Activated CD8-positive, alpha-beta memory T cell treated with anti-CD3 and anti-CD28 coated beads, Interleukin-2, amount 10 ng/mL, durations not matched to agents 7 days and 5 days (primary cell): ENCODE data around the gene CCDC51. TPM values are rescaled to one million over a fixed set of nuclear protein-coding genes. Genes with fewer than 3 reads are reported as not detected.
"Not testable (repeated sequence)": the region's sequence is repeated elsewhere in the genome, so short reads cannot be mapped to it uniquely, and the experiment has no call there.

ENCODE experiments used
- ATAC-seq: fragments of 150-1000 bp; cut with Tn5 transposase; one replicate; pipeline ENCODE4 v1.10.0; 2021; ENCODE audit warnings: moderate library complexity
- CTCF ChIA-PET: fragments of 350-600 bp; sonication (Branson Sonifier 250); formaldehyde crosslinking; loops from one replicate; lab custom pipeline; 2021; ENCODE audit warnings: antibody characterized with exemption; lab: Charles Lee
- DNase-seq: peaks from one replicate; pipeline ENCODE4 v3.0.0-alpha.2; 2020
- H3K27ac Mint-ChIP-seq: one replicate; pipeline ENCODE4 v1.8.0; 2021; ENCODE audit warnings: mild to moderate bottlenecking, mixed read lengths
- H3K27me3 Mint-ChIP-seq: one replicate; pipeline ENCODE4 v1.8.0; 2021; ENCODE audit warnings: mixed read lengths
- H3K36me3 Mint-ChIP-seq: one replicate; pipeline ENCODE4 v1.8.0; 2021; ENCODE audit warnings: mild to moderate bottlenecking, mixed read lengths
- H3K4me1 Mint-ChIP-seq: one replicate; pipeline ENCODE4 v1.8.0; 2021; ENCODE audit warnings: mixed read lengths
- H3K4me3 Mint-ChIP-seq: one replicate; pipeline ENCODE4 v1.8.0; 2021; ENCODE audit warnings: mild to moderate bottlenecking, moderate library complexity, mixed read lengths
- H3K9me3 Mint-ChIP-seq: one replicate; pipeline ENCODE4 v1.8.0; 2022; ENCODE audit warnings: low read depth, mixed read lengths
- total RNA-seq, 2 experiments: library from RNA; stranded (reverse); gene quantifications; one replicate each; pipeline ENCODE4 v1.2.3, GENCODE V29; 2021

The CCDC51 gene
- total RNA-seq, 2 experiments from 2014 or later: 18.4 to 21.9 TPM

DNA sequence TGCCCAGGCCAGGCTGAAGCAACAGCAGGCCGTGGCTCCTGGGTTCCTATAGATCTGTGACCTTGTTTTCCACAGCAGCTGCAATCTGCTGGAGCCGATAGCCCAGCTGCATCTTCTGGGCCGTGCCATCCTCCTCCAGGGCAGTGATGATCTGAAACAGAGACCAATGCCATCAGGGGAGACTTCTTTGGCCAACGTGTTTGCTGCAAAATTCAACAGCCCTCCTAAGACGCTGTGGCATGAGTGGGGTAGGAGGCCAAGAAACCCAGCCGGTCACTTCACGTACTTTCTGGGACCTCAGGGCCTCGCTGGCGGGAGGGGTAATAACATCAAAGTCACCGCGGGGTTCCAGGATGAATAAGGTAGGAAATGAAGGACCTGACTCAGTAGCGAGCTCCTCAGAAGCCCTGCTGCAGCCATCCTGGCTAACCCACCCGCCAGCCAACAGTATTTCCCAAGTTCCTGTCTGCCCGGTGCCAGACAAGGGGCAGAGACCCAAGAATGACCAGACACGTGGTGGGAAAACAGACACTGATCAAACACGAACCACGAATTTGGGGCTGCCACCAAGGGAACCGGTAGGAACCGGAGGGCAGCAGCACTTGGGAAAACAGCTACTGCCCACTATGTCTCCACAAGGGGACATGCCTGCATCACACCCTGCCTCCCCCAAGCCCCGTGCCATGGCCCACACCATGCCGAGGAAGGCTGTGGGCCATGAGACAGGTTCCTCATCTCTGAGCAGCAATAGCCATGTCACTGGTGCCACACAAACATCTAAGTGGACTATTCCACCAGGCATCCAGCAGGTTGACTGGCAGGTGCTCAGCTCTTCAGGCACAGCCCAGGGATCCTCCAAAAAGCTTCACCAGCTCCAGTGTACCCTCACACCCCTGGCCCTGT is 35.2 kb downstream of the CCDC51 start:
- CTCF ChIA-PET: interaction anchor here (4.3 to 6.0 kb wide), 2 partner anchors 31 to 143 kb away, joined by 34 to 78 read pairs; no protein-coding TSS in a partner anchor
- H3K4me3 Mint-ChIP-seq: no peak overlapping the region
- DNase-seq: peak; percentile 33
- ATAC-seq: no peak
- H3K27ac Mint-ChIP-seq: no peak overlapping the region
- H3K4me1 Mint-ChIP-seq: no peaks in the 10 kb centered on the region
- H3K27me3 Mint-ChIP-seq: peaks cover 2% of the 10 kb centered on the region
- H3K36me3 Mint-ChIP-seq: no peaks in the 10 kb centered on the region
- H3K9me3 Mint-ChIP-seq: no peaks in the 10 kb centered on the region

DNA sequence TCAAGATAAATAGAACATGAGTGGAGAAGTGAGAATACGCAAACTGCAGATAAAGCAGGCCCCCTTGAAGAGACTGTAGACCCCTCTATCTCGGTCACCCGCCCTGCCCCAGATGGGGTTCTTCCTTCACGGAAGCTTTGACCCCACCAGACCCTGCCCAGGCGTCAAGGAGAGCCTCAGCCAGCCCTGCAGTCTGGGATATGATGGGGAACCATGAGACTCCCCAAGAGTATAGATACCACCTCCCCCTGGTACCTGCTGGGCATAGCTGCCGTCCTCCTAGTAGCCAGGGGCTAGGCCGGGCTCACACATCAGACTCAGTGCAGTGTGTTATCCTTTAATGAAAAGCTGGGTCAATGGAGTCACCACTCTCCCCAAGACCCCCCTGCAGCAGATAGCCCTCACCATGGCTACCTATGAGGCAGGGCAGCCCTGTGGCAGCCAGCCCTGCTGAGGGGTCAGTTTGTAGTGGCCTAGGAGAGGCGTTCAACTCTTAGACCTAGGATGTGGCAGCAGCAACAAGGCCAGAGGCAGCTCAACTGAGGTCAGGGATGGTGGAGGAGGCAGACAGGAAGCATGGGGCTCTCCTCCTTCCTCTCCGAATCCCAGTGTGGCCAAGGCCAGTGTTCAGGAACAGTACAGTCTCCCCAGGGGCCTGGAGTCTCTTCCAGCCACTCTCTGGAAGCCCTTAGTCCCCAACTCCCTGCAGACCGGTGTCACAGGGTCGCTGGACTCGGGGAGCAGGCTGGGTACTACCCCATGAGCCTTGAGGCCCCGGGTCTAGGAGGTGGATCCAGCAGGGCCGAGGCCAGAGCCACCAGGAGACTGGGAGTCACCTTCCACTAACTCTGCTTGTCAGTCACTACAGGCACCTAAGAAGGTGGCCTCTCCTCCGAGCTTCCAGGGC is 36.1 kb downstream of the CCDC51 start:
- DNase-seq (peak; percentile 33), ATAC-seq (no peak)
- H3K27ac Mint-ChIP-seq: no peak overlapping the region
- peaks cover 4% of the 10 kb centered on the region for H3K27me3 Mint-ChIP-seq
- CTCF ChIA-PET: interaction anchor here (4.3 to 6.0 kb wide), 2 partner anchors 32 to 144 kb away, joined by 34 to 78 read pairs; no protein-coding TSS in a partner anchor
- H3K4me3 Mint-ChIP-seq: no peak overlapping the region
- H3K36me3 Mint-ChIP-seq: no peaks in the 10 kb centered on the region
- H3K9me3 Mint-ChIP-seq: no peaks in the 10 kb centered on the region
- no peaks in the 10 kb centered on the region for H3K4me1 Mint-ChIP-seq

DNA sequence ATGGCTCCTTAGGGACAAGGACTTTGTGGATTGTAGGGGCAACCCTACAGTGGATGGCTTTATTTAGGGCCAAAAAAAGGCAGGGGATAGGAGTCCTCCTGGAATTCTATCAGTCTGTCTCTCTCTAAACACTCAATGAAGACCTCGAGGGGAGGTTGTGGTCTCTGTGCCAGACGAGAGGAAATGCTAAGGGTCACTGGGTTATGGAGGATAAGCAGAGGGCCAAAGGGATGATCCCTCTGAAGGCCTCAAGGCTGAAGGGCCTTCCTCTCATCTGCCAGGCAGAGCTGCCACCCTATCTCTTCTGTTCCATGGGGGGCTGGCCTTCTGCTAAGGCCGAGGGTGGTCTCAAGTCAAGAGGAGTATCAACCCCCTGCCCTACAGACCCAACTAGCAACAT is 37.0 kb downstream of the CCDC51 start:
- H3K27ac Mint-ChIP-seq: no peak overlapping the region
- no peaks in the 10 kb centered on the region for H3K4me1 Mint-ChIP-seq
- CTCF ChIA-PET: interaction anchor here (4.3 to 6.0 kb wide), 3 partner anchors 33 to 145 kb away, joined by 34 to 78 read pairs (median 43); no protein-coding TSS in a partner anchor
- DNase-seq (no peak), ATAC-seq (no peak)
- H3K9me3 Mint-ChIP-seq: no peaks in the 10 kb centered on the region
- H3K36me3 Mint-ChIP-seq: no peaks in the 10 kb centered on the region
- peaks cover 4% of the 10 kb centered on the region for H3K27me3 Mint-ChIP-seq
- no peak overlapping the region for H3K4me3 Mint-ChIP-seq

DNA sequence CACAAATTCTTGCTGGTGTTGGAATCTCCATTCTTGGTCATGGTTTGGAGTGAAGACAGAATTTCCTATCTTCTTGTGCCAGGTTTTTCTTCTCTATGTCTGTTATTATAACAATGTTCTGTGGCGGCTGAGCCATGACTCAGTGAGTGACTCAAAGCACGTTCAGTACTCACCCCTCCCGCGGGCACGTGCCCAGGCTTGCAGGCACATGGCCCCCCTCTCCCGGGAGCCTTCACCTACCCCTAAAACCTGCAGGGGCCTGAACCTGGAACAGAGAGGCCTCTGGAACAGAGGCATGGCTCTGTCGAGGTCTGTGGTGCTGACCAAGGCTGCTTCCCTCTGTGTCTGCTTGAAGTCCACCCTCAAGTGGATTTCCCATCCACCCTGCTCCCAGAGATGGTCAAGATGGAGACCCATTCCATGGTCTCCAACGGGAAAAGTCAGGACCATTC is 37.6 kb downstream of the CCDC51 start:
- H3K4me1 Mint-ChIP-seq: no peaks in the 10 kb centered on the region
- DNase-seq (peak; percentile 31), ATAC-seq (no peak)
- H3K27ac Mint-ChIP-seq: no peak overlapping the region
- CTCF ChIA-PET: interaction anchor here (1.8 to 6.0 kb wide), 8 partner anchors 10 to 146 kb away, joined by 5 to 161 read pairs (median 38); no protein-coding TSS in a partner anchor
- no peaks in the 10 kb centered on the region for H3K9me3 Mint-ChIP-seq
- no peak overlapping the region for H3K4me3 Mint-ChIP-seq
- no peaks in the 10 kb centered on the region for H3K36me3 Mint-ChIP-seq
- peaks cover 4% of the 10 kb centered on the region for H3K27me3 Mint-ChIP-seq

DNA sequence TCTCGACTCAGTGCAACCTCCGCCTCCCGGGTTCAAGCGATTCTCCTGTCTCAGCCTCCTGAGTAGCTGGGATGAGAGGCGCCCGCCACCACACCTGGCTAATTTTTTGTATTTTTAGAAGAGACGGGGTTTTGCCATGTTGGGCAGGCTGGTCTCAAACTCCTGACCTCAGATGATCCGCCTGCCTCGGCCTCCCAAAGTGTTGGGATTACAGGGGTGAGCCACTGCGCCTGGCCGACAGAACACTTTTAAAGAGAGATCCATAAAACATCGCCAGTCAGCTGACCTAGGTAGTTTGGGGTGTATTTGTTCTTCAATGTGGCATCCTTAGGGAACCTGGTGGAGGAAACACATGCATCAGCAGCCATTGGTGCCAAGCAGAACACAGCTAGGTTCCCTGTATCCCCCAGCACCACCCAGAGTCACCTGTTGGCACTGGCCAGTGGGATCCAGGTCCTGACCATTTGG is 38.5 kb downstream of the CCDC51 start:
- H3K9me3 Mint-ChIP-seq, H3K4me1 Mint-ChIP-seq, H3K27me3 Mint-ChIP-seq, ATAC-seq, H3K27ac Mint-ChIP-seq, H3K4me3 Mint-ChIP-seq, H3K36me3 Mint-ChIP-seq: not testable (repeated sequence)
- peak; percentile 21 for DNase-seq
- CTCF ChIA-PET: interaction anchor here (0.7 to 6.0 kb wide), 52 partner anchors 10 to 1786 kb away, joined by 3 to 161 read pairs (median 5); partner anchors contain the start of genes CCDC51, CDC25A, NCKIPSD and PFKFB4

DNA sequence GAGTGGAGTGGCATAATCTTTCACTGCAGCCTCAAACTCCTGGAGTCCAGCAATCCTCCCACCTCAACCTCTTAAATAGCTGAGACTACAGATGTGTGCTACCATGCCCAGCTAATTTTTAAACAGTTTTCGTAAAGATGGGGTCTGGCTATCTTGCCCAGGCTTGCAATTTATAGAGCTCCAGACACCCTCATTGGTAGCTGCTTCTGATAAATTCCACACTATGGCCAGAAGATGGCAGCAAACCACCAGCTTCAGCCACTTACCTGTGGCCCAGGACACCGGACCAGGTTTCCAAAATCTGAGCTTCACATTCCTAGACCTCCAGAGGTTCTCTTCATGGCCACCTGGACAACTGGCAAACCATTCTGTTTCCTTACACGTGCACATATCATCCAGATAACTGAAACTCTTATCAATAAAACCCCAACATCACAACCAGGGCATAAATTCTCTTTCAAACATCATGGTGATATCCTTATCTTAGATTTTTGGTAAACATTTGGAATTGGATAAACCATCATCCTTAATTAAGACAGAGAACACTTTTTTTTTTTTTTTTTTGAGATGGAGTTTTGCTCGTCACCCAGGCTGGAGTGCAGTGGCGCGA is 39.0 kb downstream of the CCDC51 start:
- ATAC-seq: peak; percentile 83

DNA sequence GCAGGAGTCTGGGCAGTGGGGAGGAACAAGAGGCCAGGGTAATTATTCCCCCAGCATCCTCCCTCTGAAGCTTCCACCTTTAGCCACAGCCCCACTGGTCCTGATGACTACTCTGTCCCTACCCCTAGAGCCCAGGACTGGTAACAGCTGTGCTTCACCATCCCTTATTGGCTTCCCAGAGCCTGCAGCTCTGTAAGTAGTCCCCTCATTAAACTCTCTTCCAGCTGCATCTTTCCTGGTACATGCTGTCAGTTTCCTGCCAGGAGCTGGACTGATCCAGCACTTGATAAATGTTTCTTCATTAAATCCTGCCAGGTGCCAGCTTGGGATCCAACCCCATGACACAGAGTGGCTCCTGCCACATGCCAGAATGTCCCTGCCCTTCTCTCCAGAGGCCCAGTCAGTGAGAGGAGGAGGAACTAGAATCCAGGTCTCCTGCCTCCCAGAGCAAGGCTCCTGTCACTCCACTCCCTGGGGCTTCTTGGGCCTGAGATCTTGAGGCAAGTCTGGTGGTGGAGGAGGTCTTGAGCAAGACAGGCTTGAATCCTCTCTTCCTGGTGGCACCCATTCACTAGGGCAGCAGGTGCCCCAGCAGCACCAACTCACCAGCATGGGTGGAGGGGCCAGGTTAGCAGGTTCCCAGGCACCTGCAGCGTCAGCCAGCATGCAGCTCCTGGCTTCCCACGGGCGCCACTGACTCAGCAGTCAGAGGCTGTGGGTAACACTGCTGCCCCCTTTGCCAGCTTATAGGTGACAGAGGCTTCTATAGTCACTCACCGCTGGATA is 40.3 kb downstream of the CCDC51 start:
- Mint-ChIP-seq H3K4me3 (no peak overlapping the region), H3K36me3 (no peaks in the 10 kb centered on the region), H3K4me1 (no peaks in the 10 kb centered on the region), H3K27ac (no peak overlapping the region), H3K9me3 (no peaks in the 10 kb centered on the region), H3K27me3 (peaks cover 11% of the 10 kb centered on the region)
- DNase-seq (peak; percentile 40), ATAC-seq (no peak)
- CTCF ChIA-PET: interaction anchor here (0.7 to 6.0 kb wide), 20 partner anchors 8 to 287 kb away, joined by 3 to 161 read pairs (median 8); partner anchors contain the start of genes CCDC51, NCKIPSD, PFKFB4 and SHISA5

More for the DNA sequence above, 39.0 kb downstream of the CCDC51 start:
- peaks cover 4% of the 10 kb centered on the region for H3K27me3 Mint-ChIP-seq
- no peaks in the 10 kb centered on the region for H3K9me3 Mint-ChIP-seq
- DNase-seq: peak; percentile 73
- no peak overlapping the region for H3K4me3 Mint-ChIP-seq
- no peak overlapping the region for H3K27ac Mint-ChIP-seq
- H3K4me1 Mint-ChIP-seq: no peaks in the 10 kb centered on the region
- no peaks in the 10 kb centered on the region for H3K36me3 Mint-ChIP-seq
- CTCF ChIA-PET: interaction anchor here (0.6 to 6.0 kb wide), 63 partner anchors 9 to 1785 kb away, joined by 3 to 161 read pairs (median 4); partner anchors contain the start of genes CCDC51, CDC25A, NCKIPSD and PFKFB4

DNA sequence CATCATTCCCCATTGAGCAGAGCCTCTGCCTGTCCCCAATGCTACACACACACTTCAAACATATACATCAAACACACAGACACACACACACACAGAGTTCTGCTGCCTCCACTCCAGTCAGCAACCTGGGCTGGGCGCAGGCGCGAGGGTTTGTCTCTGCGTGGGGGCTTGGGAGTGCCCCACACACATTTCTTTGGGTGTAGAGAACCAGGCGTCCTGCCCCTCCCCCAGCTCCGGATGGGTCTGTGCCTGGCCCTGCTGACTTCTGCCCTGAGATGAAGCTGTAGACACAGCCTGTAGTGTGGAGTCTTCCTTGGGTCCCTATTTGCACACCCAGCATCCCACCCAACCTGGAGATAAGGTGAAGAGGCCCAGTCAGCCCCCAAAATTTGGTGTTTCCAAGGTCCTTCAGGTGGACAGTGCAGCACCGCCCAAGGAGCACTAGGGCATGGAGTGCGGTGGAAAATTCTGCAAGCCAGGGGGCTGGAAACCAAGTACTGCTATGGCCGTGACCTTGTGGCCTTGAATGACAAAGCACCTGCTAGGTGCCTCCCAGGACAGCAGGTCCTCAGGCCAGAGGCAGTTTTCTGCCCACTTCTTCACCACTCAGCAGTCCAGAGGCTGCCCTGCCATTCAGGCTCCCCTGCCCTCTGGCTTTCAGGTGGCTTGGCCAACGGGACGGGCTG is 41.1 kb downstream of the CCDC51 start:
- no peak overlapping the region for H3K27ac Mint-ChIP-seq
- H3K9me3 Mint-ChIP-seq: no peaks in the 10 kb centered on the region
- H3K4me3 Mint-ChIP-seq: no peak overlapping the region
- ATAC-seq: no peak
- no peaks in the 10 kb centered on the region for H3K4me1 Mint-ChIP-seq
- CTCF ChIA-PET: interaction anchor here (1.1 to 6.0 kb wide), 9 partner anchors 7 to 161 kb away, joined by 3 to 161 read pairs (median 30); partner anchors contain the start of genes CCDC51 and TMA7
- H3K27me3 Mint-ChIP-seq: peaks cover 11% of the 10 kb centered on the region
- H3K36me3 Mint-ChIP-seq: no peaks in the 10 kb centered on the region
- DNase-seq: peak; percentile 34

DNA sequence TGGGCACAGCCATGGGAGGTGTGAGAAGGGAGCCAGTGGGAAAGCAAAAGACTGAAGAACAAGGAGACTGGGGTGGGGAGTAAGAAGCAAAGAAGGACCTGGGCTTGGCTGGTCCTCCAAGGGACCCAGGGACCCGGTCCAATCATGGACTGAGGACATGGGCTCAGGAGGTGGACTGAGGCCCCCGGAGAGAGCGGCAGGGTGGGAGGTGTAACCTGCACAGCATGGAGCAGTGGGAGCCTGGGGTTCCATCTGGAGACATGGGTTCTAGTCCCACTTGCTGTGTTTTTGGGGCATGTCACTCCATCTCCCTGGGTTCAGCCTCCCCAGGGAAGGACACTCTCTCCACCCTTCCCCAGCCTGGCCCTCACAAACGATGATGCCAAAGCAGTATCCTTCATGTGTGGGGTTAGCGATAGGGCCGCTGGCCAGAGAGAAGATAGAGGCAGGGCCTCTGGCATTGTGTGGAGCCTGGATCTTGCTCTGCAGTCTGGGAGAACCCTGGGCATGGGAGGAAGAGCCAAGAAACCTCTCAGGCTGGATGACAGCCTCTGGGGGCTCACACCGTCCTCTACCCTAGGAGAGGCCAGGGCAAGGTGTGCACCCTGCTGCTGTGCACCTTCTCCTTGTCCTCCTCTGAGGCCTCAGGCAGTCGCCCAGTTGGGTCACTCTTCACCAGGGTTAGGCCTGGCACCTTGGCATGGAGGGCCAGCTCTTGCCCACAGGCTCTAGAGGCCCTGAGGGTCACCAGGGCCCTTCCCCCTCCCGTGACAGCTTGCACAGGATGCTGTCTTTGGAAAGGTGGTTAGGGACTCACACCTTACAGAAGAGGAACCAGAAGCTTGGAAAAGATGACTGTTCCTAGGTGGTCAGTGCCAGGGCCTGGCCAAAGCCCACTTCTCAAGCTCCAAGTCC is 41.9 kb downstream of the CCDC51 start:
- no peak overlapping the region for H3K4me3 Mint-ChIP-seq
- H3K36me3 Mint-ChIP-seq: no peaks in the 10 kb centered on the region
- no peak overlapping the region for H3K27ac Mint-ChIP-seq
- no peaks in the 10 kb centered on the region for H3K4me1 Mint-ChIP-seq
- H3K27me3 Mint-ChIP-seq: peaks cover 11% of the 10 kb centered on the region
- ATAC-seq: no peak
- peak; percentile 34 for DNase-seq
- CTCF ChIA-PET: interaction anchor here (1.1 to 4.5 kb wide), 3 partner anchors 10 to 125 kb away, joined by 3 to 161 read pairs (median 43); no protein-coding TSS in a partner anchor
- no peaks in the 10 kb centered on the region for H3K9me3 Mint-ChIP-seq

DNA sequence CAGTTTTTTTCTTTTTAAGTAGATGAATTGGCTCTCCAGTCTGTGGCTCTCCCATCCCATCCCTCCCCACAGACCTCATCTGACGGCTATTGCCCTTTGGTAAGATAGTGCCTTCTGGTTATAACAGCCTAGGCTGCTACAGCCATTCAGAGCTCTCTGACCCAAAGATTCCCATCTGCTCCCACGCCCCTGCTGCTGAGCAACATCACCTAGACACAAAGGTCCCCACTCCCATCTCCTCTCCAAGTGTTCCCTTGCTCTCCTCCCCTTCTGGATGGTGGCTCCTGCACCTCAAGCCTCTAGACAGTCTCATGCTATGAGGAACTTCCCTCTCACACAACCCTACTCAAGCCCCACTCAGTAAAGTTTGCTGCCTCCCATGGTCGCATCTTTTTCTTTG is 44.2 kb downstream of the CCDC51 start:
- Mint-ChIP-seq H3K4me3 (no peak overlapping the region), H3K9me3 (no peaks in the 10 kb centered on the region), H3K27me3 (peaks cover 15% of the 10 kb centered on the region), H3K4me1 (no peaks in the 10 kb centered on the region), H3K36me3 (no peaks in the 10 kb centered on the region), H3K27ac (no peak overlapping the region)
- CTCF ChIA-PET: interaction anchor here (1.3 to 3.6 kb wide), 2 partner anchors 40 to 44 kb away, joined by 3 to 13 read pairs; partner anchors contain the start of genes CCDC51 and TMA7
- ATAC-seq: no peak
- no peak for DNase-seq
